ENCODE data around the gene MBOAT2.

GRCh38 chr2:8989536-8990079 lies 13.9 kb downstream of the MBOAT2 start:
- TF ChIP-seq CTCF (IDR thresholded peaks at IDR 0.05 in 4 of 5, conservative IDR thresholded peaks at IDR 0.05 in 1 of 5), result no peak
- no peak for TF ChIP-seq POLR2A (IDR thresholded peaks at IDR 0.05)
